ENCODE data around the gene ERGIC1. TPM values are rescaled to one million over a fixed set of nuclear protein-coding genes. Genes with fewer than 3 reads are reported as not detected.

The ERGIC1 gene
- polyA plus RNA-seq, 12 donors = 85.3 to 117 (median 97.2) TPM; not detected in 1

DNA sequence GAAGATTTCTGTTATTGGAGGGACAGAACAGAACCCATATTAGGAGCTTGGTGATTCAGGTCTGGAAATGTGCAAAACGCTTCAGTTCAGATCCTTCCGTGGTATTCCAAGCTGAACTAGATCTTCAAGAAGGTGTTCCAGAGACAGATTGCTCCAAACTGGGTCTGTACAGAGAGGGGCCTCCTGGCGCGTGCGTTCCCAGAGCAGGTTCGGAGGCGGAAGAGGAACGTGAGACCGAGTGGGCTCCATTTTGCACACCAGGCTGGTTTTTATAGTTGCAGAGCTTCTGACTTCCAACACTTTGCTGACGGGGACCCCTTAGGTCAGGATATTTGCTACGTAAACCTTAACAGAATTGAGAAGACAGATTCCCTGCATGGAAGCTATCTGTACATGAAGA is 108.5 kb downstream of the ERGIC1 start:
- DNase-seq = no peak

DNA sequence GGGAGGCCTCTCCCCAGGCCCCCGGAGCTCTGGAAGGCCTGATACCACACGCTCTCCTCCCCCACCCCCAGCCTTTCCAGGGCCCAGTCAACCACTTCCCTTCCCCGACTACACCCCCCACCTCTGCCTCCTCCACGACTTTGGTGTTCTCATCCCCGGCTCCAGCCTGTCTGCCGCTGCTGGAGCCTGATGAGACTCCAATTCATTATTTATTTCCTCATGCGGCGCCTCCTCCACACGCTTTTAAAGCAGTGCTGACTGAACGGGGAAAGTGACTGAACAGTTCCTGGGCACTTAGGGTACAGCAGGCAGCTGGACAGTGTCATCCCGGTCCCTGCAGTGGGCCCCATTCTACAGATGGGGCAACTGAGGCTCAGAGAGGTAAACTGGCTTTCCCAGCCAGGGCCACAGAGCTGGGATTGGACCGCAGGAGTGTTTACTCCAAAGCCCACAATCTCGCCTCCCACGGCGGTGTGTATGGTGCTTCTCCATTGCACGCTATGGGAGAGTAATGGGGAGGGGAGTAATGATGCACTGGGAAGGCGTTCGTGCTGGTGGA is 109.3 kb downstream of the ERGIC1 start:
- no peak for DNase-seq

DNA sequence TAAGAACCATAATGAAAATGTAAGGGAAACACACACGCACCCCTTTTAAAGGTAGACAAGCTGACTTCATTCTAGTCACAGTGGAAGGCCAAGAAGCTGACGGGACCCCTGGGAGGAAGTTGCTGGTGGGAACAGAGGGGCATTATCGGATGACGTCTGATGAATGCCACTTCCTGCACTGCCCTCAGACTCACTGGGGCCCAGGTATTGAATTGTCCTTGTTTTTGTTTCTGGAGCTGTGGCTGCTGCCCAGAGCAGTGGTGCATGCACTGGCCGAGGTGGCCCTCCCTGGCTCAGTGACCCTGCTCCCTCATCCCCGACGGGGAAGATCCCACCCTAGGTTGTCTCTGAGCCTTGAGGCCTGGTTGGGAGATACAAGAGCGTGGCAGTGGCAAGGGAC is 109.9 kb downstream of the ERGIC1 start:
- DNase-seq = no peak

DNA sequence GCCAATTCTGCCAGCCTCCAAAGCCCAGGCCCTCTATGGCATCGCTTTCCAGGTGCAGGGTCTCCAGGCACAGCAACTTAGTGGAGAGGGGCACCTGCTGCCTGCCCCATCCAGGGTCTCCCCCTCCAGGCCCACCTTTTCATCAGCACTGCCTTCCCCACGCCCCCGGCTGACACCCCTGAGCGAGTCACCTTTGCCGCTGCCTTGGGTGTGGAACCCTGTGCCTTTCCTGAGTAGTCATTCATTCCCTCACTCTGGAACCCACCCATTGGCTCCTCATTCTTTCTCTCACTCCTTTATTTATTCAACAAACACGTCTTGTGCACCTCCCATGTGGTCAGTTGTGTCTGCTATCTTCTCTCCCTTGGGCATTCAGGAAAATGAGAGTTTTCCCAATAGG is 110.7 kb downstream of the ERGIC1 start:
- no peak for DNase-seq

DNA sequence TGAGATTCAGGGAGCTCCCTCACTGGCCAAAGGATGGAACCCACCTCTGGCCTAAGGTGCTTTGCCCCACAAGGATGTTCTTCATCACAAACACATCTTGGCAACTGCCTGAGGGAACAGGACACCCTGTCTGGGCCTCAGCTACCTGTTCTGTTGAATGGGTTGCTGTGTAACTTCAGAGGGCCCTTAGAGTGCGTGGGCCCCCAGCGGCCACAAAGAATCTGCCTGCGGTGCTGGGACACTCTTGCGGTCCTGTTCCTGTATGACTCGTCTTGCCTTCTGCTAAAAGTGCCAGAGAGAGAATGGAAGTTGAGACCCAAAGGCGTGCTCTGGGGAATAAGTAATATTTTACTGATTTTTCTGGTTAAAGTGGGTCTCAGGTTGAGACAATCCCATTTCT is 111.1 kb downstream of the ERGIC1 start:
- no peak for DNase-seq

DNA sequence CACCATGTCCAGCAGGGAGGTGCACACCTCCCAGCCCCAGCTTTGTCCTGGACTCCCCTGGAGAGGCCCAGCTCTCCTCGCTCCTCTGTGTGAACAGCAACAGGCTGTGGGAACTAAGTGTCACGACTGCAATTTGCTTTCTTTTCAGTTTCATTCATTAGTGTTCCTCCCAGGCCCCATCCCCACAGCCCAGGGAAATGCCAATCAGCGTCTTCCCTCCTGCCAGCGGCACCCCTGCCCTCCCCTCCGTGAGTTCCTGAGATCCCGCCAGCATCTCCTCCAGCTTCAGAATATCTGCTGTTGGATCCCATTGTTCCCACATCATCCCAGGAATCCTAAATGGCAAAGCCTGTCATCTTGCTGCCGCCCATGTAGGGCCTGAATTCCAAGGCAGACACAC is 112.1 kb downstream of the ERGIC1 start:
- DNase-seq = no peak

DNA sequence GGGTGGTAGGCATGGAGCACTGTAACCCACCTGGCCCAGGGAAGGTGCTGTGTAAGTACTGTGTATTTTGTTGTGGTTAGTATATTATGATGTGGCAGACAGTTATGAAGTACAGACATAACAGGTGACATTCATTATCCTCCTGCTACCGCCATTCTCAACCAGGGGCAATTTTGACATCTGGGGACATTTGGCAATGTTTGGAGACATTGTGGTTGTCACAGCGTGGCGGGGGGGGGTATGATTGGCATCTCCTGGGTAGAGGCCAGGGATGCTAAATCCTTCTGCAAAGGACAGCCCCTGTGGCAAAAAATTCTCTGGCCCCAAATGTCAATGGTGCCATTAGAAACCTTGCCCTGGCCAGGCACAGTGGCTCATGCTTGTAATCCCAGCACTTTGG is 115.4 kb downstream of the ERGIC1 start:
- DNase-seq = no peak

DNA sequence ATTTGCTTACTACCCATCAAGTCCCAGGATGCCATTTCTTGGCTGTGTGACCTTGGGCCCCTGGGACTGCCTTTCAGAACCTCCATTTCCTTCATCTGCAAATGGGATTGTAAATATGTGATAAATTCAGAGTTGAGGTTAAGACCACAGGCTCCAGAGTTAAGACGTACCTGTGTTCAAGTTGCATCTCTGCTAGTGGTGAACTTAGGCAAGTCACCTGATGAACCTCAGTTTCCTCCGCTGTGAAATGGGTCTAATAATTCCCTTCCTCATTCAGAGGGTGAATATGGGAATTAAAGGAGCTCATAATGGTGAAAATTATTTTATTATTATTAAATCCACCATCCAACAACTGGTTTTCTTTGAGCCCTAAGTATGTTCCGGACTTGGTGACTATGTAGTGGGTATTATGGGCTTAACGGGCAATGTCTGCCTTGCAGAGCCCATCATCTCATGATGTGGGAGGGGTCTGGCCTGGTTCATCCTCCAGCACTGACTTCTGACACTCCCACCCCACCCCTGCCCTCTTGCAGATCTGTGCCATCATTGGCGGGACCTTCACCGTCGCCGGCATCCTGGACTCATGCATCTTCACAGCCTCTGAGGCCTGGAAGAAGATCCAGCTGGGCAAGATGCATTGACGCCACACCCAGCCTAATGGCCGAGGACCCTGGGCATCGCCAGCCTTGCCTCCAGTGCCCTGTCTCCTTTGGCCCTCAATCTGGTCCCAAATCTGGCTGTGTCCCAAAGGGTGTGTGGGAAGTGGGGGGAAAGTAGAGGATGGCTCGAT is 116.3 kb downstream of the ERGIC1 start:
- no peak for DNase-seq

DNA sequence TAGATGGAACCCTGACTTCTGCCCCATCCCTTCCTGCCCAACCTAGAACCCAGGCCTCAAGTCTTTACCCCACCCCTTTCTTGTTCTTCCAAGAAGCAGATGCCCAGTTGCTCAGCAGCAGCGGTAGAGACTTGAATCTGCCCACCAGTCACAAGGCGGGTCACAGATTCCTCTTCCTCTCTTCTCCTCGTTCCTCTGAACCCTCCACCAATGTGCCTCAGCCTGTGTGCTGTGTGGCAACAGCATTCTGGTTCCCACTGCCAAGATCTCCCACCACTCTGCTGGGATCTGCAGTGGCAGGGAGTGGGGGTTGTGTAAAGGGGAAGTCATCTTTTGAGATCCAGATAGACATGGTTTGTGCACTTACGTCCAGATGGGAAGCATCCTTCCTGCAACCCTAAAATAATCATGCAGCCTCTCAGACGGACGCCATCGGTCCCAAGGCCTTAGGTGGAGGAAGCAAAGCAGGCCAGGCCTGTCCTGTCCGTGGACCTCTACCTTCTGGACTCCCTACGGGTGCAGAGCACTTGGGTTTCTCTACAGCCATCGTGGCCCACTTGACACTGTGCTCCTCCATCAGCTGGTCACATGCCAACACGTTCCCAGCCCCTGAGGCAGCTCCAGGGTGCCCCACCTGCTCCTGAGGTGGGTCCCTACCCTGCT is 117.5 kb downstream of the ERGIC1 start:
- DNase-seq = no peak

DNA sequence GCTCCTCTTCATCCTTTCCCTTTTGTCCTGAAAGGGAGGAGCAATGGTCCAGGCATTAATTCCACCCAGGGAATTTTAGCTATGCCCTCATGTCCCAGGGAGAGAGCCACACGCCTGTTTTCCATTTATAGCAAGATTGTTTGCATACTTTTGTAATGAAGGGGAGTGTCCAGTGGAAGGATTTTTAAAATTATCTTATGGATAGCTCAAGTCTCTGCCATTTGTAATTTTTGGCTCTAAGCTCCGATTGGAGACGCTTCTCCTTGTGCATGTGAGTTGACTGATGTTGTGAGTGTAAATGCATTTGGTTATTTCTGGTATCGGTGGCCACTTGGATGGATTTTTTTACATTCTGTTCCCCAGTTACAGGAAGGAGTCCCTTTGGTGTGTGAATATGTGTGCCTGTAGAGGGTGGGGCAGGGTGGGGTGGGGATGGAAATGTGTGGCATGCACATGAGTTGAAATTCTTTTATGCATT is 118.0 kb downstream of the ERGIC1 start:
- DNase-seq = no peak

DNA sequence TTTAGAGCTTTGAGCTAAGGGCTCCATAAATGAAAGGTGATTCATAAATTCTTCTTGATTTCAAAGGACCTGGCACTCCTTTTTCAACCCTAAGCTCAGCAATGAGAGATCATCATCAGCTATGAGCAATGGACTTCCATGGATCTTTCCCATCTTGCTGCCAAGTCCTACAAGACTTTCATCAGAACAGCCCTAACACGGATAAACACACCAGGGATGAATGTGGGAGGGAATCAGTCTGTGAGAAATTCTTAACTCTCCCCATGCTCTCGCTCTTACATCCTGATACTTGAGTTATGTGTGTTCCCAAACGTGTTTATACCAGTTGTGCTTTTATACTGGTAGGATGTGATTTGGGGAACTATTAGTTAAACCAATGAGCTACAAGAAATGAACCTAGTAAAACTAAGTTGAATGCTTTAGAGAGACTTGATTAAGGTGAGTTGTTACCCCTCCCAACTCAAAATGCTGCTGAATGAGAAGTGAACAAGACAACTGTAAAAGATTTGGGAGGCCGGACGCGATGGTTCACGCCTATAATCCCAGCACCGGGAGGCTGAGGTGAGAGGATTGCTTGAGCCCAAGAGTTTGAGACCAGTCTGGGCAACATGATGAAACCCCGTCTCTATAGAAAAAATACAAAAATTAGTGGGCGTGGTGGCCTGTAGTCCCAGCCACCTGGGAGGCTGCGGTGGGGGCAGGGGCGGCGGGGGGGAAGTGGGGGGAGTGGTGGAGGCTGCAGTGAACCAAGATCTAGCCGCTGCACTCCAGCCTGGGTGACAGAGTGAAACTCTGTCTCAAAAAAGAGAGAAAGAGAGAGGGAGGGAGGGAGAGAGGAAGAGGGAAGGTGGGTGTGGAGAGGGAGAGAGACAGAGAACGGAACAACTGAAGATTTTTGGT is 120.0 kb downstream of the ERGIC1 start:
- DNase-seq = no peak

DNA sequence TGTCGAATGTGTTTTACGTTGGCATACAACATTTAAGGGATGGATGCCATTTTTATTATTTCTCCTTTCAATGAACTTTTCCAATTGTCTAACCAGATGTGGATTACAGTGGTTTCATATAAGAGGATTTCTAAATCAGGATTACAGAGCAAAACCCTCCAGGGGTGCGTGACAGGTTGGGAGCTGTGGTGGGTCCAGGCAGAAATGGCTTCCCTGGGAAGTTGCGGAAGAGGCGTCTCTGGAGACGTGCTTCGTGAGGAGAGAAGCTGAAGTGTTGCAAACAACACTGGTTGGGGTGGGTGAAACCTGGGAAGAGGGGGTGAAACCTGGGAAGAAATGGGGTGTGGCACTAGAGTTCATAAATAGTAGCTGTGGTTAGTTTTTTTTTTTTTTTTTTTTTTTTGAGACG is 120.7 kb downstream of the ERGIC1 start:
- no peak for DNase-seq

DNA sequence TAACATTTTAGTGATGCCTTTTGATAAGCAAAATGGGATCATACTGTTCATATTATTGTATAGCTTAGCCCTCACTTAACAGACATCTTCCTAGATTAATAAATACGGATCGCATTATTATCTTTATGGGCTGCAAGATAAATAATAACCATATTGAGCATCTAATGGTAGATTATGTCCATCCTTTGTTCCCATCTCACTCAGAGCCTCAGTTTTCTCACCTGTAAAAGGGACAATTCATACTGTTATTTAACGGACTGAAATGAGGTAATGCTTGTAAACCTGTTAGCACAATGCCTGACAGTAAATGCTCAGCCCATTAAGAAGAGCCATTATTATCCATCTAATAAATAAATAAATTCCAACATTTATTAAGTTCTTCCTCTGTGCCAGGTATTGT is 122.2 kb downstream of the ERGIC1 start:
- DNase-seq = no peak

DNA sequence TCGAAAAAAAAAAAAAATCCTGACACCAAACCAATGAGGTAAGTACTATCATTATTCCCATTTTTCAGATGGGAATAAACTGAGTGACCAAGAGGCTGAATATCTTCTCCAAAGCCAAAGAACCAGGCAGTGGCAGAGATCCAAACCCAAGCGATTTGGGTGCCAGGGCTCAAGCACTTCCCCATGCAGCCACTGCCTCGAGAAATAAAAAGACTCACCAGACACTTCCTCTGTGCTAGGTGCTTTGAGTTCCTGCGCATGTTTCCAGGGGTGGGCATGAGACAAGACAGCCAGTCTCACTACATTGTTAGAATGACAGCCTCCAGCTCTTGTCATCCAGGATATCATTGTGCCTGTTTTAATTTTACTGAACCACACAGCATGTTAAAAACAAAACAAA is 122.9 kb downstream of the ERGIC1 start:
- DNase-seq = no peak

DNA sequence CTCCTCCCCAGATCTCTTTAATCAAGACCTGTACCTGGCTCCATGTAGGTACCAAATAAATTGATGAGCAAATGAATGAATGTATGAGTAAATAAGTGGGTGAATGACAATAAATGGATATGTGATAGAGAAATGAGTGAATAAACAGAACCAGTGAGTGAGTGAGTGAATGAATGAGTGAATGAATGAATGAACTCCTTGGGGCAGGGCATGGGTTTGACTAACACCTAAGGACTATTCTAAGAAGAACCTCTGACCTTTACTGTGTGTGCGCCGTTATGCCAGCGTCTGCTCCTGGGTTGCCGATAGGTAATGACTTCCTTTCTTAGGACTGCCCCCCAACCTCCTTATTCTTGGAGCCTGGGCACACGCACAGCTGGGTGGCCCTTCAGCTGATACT is 123.4 kb downstream of the ERGIC1 start:
- no peak for DNase-seq

DNA sequence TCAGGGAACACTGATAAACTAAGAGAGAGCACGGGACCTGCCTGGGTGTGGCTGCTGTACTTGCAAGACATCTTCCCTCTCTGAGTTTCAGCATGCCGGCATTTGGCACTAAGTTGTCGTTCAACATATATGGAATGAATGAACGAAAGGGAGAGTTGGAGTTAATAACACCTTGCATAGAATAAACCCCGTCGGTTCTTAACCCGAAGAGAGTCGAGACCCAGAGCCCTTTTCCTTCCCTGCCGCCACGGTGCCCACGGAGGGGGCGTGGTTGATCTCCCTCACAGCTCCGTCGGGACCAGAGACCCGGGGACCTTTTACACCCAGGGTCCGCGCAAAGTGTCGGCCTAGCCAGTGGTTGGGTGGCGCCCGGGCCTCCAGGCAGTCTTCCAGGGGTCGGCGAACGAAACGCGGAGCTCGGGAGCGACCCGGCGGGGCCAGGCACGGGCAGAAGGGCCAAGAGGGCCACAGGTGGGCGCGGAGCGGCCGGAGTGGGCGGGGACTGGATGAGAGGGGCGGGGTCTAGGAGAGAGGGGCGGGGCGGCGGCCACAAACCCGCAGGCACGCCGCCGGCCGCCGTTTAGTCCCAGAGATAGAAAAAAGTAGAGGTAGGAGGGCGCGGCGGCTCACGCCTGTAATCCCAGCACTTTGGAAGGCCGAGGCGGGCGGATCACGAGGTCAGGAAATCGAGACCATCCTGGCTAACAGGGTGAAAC is 124.4 kb downstream of the ERGIC1 start:
- no peak for DNase-seq

DNA sequence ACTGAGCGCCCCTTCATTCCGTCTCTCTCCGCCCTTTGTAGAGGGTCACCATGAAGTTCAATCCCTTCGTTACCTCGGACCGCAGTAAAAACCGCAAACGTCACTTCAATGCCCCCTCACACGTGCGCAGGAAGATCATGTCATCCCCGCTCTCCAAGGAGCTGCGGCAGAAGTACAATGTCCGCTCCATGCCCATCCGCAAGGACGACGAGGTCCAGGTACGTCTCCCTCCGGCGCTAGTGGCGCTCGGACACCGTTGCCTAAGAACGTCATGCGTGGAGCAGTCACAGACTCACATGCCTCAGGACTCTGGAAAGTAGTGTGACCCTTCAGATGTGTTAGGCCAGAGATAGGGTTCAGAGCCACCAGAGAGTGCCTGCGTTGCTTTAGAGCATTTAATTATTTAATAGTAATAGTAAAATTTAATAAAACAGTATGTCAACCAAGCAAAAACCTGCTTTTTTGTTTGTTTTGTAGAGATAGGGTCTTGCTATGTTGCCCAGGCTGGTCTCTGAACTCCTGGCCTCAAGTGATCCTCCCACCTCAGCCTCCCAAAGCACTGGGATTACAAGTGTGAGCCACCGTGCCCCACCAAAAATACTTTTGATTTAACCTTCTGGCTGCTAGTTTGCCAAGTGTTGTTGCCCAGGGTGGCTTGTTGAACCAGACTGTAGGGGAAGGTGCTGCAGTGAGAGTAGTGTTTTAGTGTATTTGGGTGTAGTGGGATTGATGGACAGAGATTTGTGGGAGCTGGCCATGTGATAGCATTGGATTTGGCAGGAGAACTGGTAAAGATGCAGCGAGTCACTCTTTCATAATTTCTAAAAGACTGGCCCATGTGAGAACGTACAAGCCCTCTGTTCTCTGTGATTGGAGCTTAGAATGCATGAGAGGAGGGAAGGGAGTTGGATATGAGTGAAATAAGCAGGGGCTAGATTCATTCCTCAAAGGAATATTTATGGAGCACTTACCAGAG is 126.1 kb downstream of the ERGIC1 start:
- no peak for DNase-seq

DNA sequence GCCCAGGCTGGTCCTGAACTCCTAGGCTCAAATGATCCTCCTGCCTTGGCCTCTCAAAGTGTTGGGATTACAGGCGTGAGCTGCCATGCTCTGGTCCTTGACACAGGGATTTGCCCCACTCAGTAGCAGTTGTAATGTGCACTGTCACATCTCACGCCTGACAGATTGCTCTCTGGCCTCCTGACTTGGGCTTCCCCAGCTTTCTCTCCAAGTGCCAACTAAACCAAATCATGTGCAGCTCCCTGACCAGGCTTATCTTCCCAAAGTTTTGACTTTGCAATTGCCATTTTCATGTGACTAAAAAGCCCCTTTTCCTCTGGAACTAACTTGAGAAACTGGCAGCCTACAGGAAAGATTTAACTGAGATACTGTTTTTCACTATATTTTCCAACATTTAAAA is 135.9 kb downstream of the ERGIC1 start:
- DNase-seq = no peak

DNA sequence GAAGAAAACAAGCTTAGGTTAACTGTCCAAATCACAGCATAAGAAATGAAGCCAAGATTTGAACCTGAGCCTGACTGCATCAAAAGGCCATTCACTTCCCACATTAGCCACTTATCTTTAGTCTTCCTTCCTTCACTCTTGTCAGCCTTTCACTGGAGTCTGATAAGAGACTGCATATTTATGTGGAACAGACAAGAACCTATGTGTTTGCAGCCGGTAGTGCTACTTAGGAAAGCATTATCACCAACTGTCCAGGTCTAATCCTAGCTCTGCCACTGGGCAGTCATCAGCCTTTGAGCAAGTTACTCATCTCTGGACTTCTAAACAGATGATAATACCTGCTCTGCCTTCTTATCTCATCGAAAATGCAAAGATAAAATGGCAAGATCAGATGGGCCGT is 137.4 kb downstream of the ERGIC1 start:
- no peak for DNase-seq

DNA sequence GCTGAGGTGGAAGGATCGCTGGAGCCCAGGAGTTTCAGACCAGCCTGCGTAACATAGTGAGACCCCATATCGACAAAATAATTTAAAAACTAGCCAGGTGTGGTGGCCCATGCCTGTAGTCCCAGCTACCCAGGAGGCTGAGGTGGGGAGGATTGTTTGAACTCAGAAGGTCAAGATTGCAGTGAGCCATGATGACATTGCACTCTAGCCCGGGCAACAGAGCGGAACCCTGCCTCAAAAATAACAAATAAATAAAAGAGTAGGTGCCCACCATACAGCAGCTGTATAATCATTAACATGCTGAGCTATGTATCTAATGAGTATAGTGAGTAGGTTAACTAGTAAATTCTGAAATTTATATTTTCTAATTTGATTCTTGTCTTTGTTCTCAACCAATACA is 138.5 kb downstream of the ERGIC1 start:
- no peak for DNase-seq

Data from muscle of arm (tissue), 12 donors.